Right lobe of liver (tissue), 6 donors: Measurements from ENCODE around the gene CTF1. TPM values are rescaled to one million over a fixed set of nuclear protein-coding genes. Genes with fewer than 3 reads are reported as not detected.

Source experiments
- ATAC-seq, 4 donors: fragments of 200-7000 bp; cut with Tn5 transposase; one replicate each; pipeline ENCODE4 v1.9.1; 2020; ENCODE audit warnings: mild to moderate bottlenecking in 4 of 4, moderate library complexity in 4 of 4
- DNase-seq, 3 donors: peaks; one replicate each; pipeline ENCODE4 v3.0.0-alpha.2; 2020
- H3K27ac ChIP-seq, 3 donors: fragments of 200-600 bp; one replicate each; pipeline ENCODE4 v1.8.0; 2022
- H3K27me3 ChIP-seq, 2 donors: fragments of 200-600 bp; one replicate each; pipeline ENCODE4 v1.8.0; 2022
- H3K36me3 ChIP-seq, 4 donors: fragments of 200-600 bp; sonication (generic) in 1 of 4; one replicate each; pipeline versions ENCODE4 v1.5.1 to v1.8.0; 2017 to 2022; ENCODE audit warnings: control low read depth in 1 of 4
- H3K4me1 ChIP-seq, 4 donors: fragments of 200-600 bp; sonication (generic) in 1 of 4; one replicate each; pipeline versions ENCODE4 v1.5.1 to v1.8.0; 2017 to 2022; ENCODE audit warnings: control low read depth in 1 of 4
- H3K4me3 ChIP-seq, 3 donors: fragments of 200-600 bp; one replicate each; pipeline ENCODE4 v1.8.0; 2022
- H3K9me3 ChIP-seq, 4 donors: fragments of 200-600 bp; sonication (generic) in 1 of 4; one replicate each; pipeline versions ENCODE4 v1.5.1 to v1.8.0; 2017 to 2022; ENCODE audit warnings: control low read depth in 1 of 4
- POLR2A ChIP-seq: fragments of 450-650 bp; IDR thresholded peaks from one replicate; pipeline ENCODE4 v1.6.1; 2017; ENCODE audit warnings: antibody characterized with exemption, mild to moderate bottlenecking
- WGBS: methylation state at CpG from one replicate; pipeline ENCODE4 v1.1.6; 2018; ENCODE audit warnings: low coverage, low lambda C conversion rate; ENCODE audit not compliant: insufficient coverage; ENCODE audit errors: missing lambda C conversion rate; 5-methylcytosine and 5-hydroxymethylcytosine counted together
- intact Hi-C, 2 donors: fragments of 100-400 bp; cut with DNase I; formaldehyde crosslinking; loops; one replicate each; pipeline versions ENCODE4 v1.11.2 to v1.14.1; 2022
- total RNA-seq, 6 experiments: library from RNA; depleted of rRNA in 2 of 6; stranded (reverse); fragments of >200 nt in 2 of 6; fragmentation: NEBNext Ultra II Directional in 3 of 6; extraction: Animal tissue kit (Norgen Biotek cat#: 25700) in 3 of 6; gene quantifications; one replicate each; pipeline versions ENCODE4 v1.1.0 to v1.2.4, GENCODE V29; 2016 to 2023
- TF ChIP-seq, protein P1 (sequence below), 4 donors: fragments of 200-600 bp in 3 of 4; fragments of 450-650 bp in 1 of 4; IDR thresholded peaks; one replicate each; pipeline versions ENCODE4 v1.5.1 to v1.8.0; 2016 to 2022; ENCODE audit warnings: antibody characterized with exemption in 4 of 4, mild to moderate bottlenecking in 2 of 4
- donor health status: DM: no; HTN: yes; CAD: no.
- donor health status: DM: no; HTN: no; CAD: no.
- donor health status: DM: no; HTN: no; CAD: no.
- donor health status: DM: no; HTN: yes; CAD: no.
- donor health status: DM: no; HTN: yes; CAD: no.

The CTF1 gene
- total RNA-seq, 6 experiments from 2014 or later: 0.13 to 0.74 (median 0.43) TPM; not detected in 2

- DNase-seq: no peak
- WGBS: 30% methylated on average over 6 of the region's 6 CpGs
- H3K4me1 ChIP-seq: peaks cover 0 to 9% (median 3%) of the 10 kb centered on the region in 4 donors
Measured at GRCh38 chr16:30901201-30902028, 5.0 kb downstream of the CTF1 start.

DNA sequence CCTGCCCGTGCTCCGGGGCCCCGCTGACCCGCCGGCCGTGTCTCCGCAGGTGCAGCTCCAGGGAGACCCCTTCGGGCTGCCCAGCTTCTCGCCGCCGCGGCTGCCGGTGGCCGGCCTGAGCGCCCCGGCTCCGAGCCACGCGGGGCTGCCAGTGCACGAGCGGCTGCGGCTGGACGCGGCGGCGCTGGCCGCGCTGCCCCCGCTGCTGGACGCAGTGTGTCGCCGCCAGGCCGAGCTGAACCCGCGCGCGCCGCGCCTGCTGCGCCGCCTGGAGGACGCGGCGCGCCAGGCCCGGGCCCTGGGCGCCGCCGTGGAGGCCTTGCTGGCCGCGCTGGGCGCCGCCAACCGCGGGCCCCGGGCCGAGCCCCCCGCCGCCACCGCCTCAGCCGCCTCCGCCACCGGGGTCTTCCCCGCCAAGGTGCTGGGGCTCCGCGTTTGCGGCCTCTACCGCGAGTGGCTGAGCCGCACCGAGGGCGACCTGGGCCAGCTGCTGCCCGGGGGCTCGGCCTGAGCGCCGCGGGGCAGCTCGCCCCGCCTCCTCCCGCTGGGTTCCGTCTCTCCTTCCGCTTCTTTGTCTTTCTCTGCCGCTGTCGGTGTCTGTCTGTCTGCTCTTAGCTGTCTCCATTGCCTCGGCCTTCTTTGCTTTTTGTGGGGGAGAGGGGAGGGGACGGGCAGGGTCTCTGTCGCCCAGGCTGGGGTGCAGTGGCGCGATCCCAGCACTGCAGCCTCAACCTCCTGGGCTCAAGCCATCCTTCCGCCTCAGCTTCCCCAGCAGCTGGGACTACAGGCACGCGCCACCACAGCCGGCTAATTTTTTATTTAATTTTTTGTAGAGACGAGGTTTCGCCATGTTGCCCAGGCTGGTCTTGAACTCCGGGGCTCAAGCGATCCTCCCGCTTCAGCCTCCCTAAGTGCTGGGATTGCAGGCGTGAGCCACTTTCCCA lies 5.9 kb downstream of the CTF1 start:
- DNase-seq (peak; percentile 78 to 81 (median 81)), ATAC-seq (peak; percentile 85 to 95 (median 89))
- Histone ChIP-seq H3K9me3 (no peaks in the 10 kb centered on the region), H3K36me3 (no peaks in the 10 kb centered on the region), H3K4me3 (peak overlapping the region; percentile 42 to 66 (median 49)), H3K27ac (peak overlapping the region; percentile 77 to 86 (median 78)), H3K27me3 (no peaks in the 10 kb centered on the region), H3K4me1 (peaks cover 0 to 5% (median 2%) of the 10 kb centered on the region in 4 donors)
- 38% methylated on average over 13 of the region's 99 CpGs for WGBS
- intact Hi-C loops: no loop called here
- TF ChIP-seq, protein P1, sequence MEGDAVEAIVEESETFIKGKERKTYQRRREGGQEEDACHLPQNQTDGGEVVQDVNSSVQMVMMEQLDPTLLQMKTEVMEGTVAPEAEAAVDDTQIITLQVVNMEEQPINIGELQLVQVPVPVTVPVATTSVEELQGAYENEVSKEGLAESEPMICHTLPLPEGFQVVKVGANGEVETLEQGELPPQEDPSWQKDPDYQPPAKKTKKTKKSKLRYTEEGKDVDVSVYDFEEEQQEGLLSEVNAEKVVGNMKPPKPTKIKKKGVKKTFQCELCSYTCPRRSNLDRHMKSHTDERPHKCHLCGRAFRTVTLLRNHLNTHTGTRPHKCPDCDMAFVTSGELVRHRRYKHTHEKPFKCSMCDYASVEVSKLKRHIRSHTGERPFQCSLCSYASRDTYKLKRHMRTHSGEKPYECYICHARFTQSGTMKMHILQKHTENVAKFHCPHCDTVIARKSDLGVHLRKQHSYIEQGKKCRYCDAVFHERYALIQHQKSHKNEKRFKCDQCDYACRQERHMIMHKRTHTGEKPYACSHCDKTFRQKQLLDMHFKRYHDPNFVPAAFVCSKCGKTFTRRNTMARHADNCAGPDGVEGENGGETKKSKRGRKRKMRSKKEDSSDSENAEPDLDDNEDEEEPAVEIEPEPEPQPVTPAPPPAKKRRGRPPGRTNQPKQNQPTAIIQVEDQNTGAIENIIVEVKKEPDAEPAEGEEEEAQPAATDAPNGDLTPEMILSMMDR (IDR thresholded peaks at IDR 0.05): peak in 2 of 4 donors; percentile 54 to 76
- TF ChIP-seq POLR2A: peak; percentile 48

More at GRCh38 chr16:30901201-30902028, 5.0 kb downstream of the CTF1 start:
- TF ChIP-seq POLR2A: no peak
- TF ChIP-seq, protein P1 (IDR thresholded peaks at IDR 0.05): no peak
- ATAC-seq: no peak
- peak overlapping the region; percentile 38 to 66 (median 48) for H3K4me3 ChIP-seq
- peak overlapping the region; percentile 76 to 86 (median 77) for H3K27ac ChIP-seq
- H3K9me3 ChIP-seq: no peaks in the 10 kb centered on the region
- H3K27me3 ChIP-seq: no peaks in the 10 kb centered on the region
- intact Hi-C loops: no loop called here
- H3K36me3 ChIP-seq: no peaks in the 10 kb centered on the region

DNA sequence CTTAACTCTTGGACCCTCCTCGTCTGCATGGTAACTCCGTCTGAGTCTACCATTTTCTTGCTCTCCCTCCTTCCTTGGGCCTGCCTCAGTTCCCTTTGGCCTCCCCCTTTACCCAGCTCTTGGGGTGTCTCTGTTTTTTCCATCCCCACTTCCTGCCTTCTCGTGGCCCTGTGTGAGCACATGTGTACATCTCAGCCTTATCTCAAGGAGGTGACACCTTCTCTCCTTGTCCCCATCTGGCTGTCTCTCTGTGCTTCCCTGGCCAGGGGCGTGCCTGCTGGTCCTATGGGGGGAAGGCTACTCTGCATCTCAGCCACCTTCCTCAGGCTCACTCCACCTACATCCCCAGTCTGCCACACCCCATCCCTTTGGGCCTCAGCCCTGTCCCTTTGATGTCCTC lies 6.6 kb downstream of the CTF1 start:
- Histone ChIP-seq H3K4me1 (no peaks in the 10 kb centered on the region), H3K36me3 (no peaks in the 10 kb centered on the region), H3K9me3 (no peaks in the 10 kb centered on the region), H3K27ac (peak overlapping the region in 2 of 3 donors; percentile 78 to 86), H3K27me3 (no peaks in the 10 kb centered on the region), H3K4me3 (peak overlapping the region in 2 of 3 donors; percentile 49 to 66)
- no peak for ATAC-seq
- intact Hi-C loops: no loop called here
- no peak for DNase-seq
- TF ChIP-seq, protein P1 (IDR thresholded peaks at IDR 0.05): no peak
- TF ChIP-seq POLR2A: no peak
- WGBS: 72% methylated on average over 4 of the region's 4 CpGs

- Histone ChIP-seq H3K4me3 (no peak overlapping the region), H3K27me3 (no peaks in the 10 kb centered on the region), H3K9me3 (no peaks in the 10 kb centered on the region), H3K4me1 (no peaks in the 10 kb centered on the region), H3K36me3 (no peaks in the 10 kb centered on the region), H3K27ac (peak overlapping the region in 2 of 3 donors; percentile 57 to 86)
- WGBS: 40% methylated on average over 1 of the region's 4 CpGs
- ATAC-seq: peak; percentile 38 to 47 (median 42)
- no peak for TF ChIP-seq POLR2A
- TF ChIP-seq, protein P1 (IDR thresholded peaks at IDR 0.05): no peak
- no peak for DNase-seq
- intact Hi-C loops: no loop called here
Measured at GRCh38 chr16:30903596-30903995, 7.2 kb downstream of the CTF1 start.
